GM13976 (cell line): ENCODE data around the gene LITAF.

Source experiments
- DNase-seq: peaks from one replicate; pipeline ENCODE4 v3.0.0; 2012; ENCODE audit warnings: low spot score
- CTCF ChIP-seq: IDR thresholded peaks from 2 replicates; pipeline ENCODE4 v1.5.1; 2012; ENCODE audit warnings: borderline replicate concordance, mild to moderate bottlenecking; ENCODE audit not compliant: insufficient read depth; ENCODE audit errors: extremely low read depth, missing control alignments, control extremely low read depth
- in situ Hi-C: fragments of 300-500 bp; cut with MboI; formaldehyde crosslinking; loops from one replicate; pipeline ENCODE4 v1.12.0; 2022; ENCODE audit warnings: low sequenced_read_pairs, mixed read lengths, inconsistent platforms; ENCODE audit not compliant: unreplicated experiment

LITAF gene

GRCh38 chr16:11632455-11632939 is 45.8 kb upstream of the LITAF start:
- no peak for TF ChIP-seq CTCF
- in situ Hi-C loops: loop anchor here (25.0 kb wide), 1 partner anchor 670 kb away; no protein-coding TSS in a partner anchor
- no peak for DNase-seq

- DNase-seq: no peak
- in situ Hi-C loops: loop anchor here (25.0 kb wide), 1 partner anchor 669 kb away; no protein-coding TSS in a partner anchor
- TF ChIP-seq CTCF: no peak
Observed at GRCh38 chr16:11631214-11631613, 44.5 kb upstream of the LITAF start.

DNA sequence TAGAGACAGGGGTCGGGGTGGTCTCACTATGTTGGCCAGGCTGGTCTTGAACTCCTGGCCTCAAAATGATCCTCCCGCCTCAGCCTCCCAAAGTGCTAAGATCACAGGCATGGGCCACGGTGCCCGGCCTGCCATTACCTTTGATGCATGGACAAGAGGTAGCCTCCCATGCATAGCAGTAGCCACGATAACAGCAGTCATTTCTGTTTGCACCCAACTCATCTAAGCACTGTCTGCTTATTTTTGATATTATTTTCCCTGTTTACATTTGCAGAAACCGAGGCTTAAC is 44.0 kb upstream of the LITAF start:
- in situ Hi-C loops: loop anchor here (25.0 kb wide), 1 partner anchor 668 kb away; no protein-coding TSS in a partner anchor
- no peak for TF ChIP-seq CTCF
- no peak for DNase-seq

GRCh38 chr16:11630046-11630767 is 43.5 kb upstream of the LITAF start:
- in situ Hi-C loops: loop anchor here (25.0 kb wide), 1 partner anchor 668 kb away; no protein-coding TSS in a partner anchor
- no peak for DNase-seq
- TF ChIP-seq CTCF: no peak

DNA sequence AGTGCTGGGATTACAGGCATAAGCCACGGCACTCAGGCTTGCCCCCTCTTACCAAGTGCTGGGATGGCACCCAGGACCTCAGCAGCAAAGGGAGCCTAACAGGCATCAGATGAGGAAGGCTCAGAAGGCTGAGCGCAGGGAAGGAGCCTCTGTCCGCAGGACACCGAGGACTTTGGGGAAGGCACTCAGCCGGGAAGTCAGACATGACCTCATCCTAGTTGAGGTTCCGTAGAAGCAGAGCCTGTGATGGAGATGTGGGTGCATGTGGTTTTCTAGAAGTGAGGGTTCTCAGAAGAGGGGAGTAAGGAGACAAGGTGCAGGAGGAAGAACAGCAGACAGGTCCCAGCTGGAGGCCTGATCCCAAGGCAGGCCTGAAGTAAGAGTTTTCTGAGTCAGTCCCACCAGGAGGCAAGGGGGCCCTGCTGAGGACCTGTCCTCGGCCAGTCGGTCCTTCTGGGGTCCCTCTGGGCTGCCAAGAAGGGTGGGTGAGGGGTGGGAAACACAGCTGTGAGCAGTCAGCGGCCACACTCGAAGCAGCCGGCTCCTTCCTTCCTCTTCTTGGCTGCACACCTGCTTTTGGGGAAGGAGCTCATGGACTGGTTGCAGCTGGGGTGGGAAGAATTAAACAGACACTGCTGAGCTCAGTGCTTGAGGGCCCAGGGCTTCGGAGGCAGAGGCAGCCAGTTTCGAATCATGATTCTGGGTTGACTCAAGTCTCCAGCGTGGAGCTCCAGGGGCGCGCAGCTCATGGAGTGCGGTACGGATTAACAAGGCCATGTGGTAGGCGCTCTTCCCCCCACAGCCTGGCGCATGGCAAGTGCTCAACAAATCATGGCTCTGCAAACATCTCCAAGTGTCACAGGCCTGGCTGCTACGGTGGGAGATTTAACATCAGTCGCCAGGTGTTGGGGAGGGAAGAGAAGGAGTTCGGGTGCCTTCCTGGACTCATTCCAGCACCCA is 42.6 kb upstream of the LITAF start:
- DNase-seq: no peak
- in situ Hi-C loops: loop anchor here (10.0 to 25.0 kb wide), 2 partner anchors 215 to 667 kb away; no protein-coding TSS in a partner anchor
- TF ChIP-seq CTCF: no peak

DNA sequence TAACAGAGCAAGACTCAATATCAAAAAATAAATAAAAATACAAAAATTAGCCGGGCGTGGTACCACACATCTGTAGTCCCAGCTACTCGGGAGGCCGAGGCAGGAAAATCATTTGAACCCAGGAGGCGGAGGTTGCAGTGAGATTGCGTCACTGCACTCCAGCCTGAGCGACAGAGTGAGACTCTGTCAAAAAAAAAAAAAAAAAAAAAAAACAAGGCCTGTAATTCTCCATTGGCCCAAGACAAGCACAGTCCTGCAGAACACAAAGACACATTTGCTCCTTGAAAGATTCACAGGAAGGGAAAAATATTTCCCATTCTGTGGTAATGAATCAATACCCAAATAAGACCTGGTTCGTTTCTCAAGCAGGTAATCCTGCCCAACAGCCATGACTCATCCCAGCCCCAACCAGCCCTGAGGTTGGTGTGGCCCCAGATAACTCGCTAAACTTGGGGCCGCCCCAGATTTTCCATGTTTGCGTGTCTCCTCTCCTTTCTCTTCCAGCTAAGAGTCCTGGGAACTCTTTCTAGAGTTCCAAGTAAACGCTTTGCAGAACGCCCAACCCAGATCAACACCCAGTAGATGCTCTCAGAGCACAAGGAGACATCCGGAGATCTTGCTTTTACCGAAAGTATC is 41.2 kb upstream of the LITAF start:
- in situ Hi-C loops: loop anchor here (10.0 to 25.0 kb wide), 2 partner anchors 213 to 666 kb away; no protein-coding TSS in a partner anchor
- no peak for TF ChIP-seq CTCF
- DNase-seq: no peak
